GM23338 (cell line): ENCODE data around the gene LIPA. TPM values are rescaled to one million over a fixed set of nuclear protein-coding genes. Genes with fewer than 3 reads are reported as not detected.

ENCODE experiments used
- ATAC-seq: fragments of 200-7000 bp; cut with Tn5 transposase; 3 replicates; pipeline ENCODE4 v1.9.1; 2020
- DNase-seq: peaks from one replicate; pipeline ENCODE4 v3.0.0-alpha.2; 2015; ENCODE audit warnings: low spot score
- H2AFZ ChIP-seq: fragments of 200-600 bp; sonication (generic); 2 replicates; pipeline ENCODE4 v1.8.0; 2016; ENCODE audit warnings: antibody characterized with exemption, mild to moderate bottlenecking, moderate library complexity
- H3F3A ChIP-seq: fragments of 200-600 bp; sonication (generic); replicated peaks from 2 replicates; pipeline ENCODE4 v1.8.0; 2017; ENCODE audit warnings: antibody characterized with exemption, mixed run types, low read depth
- H3K27ac ChIP-seq: fragments of 200-600 bp; sonication (generic); 2 replicates; pipeline ENCODE4 v1.6.1; 2016; ENCODE audit warnings: low read depth
- H3K27me3 ChIP-seq: fragments of 200-600 bp; sonication (generic); 2 replicates; pipeline ENCODE4 v1.8.0; 2016; ENCODE audit warnings: mild to moderate bottlenecking, mixed run types, moderate library complexity; ENCODE audit not compliant: insufficient read depth
- H3K36me3 ChIP-seq: fragments of 200-600 bp; sonication (generic); 2 replicates; pipeline ENCODE4 v1.8.0; 2016; ENCODE audit warnings: mild to moderate bottlenecking; ENCODE audit not compliant: insufficient read depth
- H3K4me1 ChIP-seq: fragments of 200-600 bp; sonication (generic); 2 replicates; pipeline ENCODE4 v1.8.0; 2016; ENCODE audit warnings: mild to moderate bottlenecking, moderate library complexity; ENCODE audit not compliant: insufficient read depth
- H3K4me2 ChIP-seq: fragments of 200-600 bp; sonication (generic); 2 replicates; pipeline ENCODE4 v1.7.1; 2017; ENCODE audit warnings: mixed run types
- H3K4me3 ChIP-seq: fragments of 200-600 bp; sonication (generic); 2 replicates; pipeline ENCODE4 v1.6.1; 2016; ENCODE audit warnings: mixed run types
- H3K79me2 ChIP-seq: fragments of 200-600 bp; sonication (generic); replicated peaks from 2 replicates; pipeline ENCODE4 v1.8.0; 2017; ENCODE audit warnings: mild to moderate bottlenecking; ENCODE audit not compliant: insufficient read depth
- H3K9me2 ChIP-seq: fragments of 200-600 bp; sonication (generic); 2 replicates; pipeline ENCODE4 v1.8.0; 2017; ENCODE audit not compliant: insufficient read depth
- H4K20me1 ChIP-seq: fragments of 200-600 bp; sonication (generic); replicated peaks from 2 replicates; pipeline ENCODE4 v1.8.0; 2017; ENCODE audit warnings: mild to moderate bottlenecking; ENCODE audit not compliant: insufficient read depth
- H3K27ac Mint-ChIP-seq: 2 replicates; pipeline ENCODE4 v1.8.0; 2020; ENCODE audit warnings: inconsistent platforms, mild to moderate bottlenecking, moderate library complexity, mixed read lengths
- H3K27me3 Mint-ChIP-seq: 3 replicates; pipeline ENCODE4 v1.8.0; 2022; ENCODE audit warnings: low read depth, mild to moderate bottlenecking, moderate library complexity, mixed read lengths, inconsistent platforms; ENCODE audit not compliant: insufficient read depth, poor library complexity
- H3K36me3 Mint-ChIP-seq: 3 replicates; pipeline ENCODE4 v1.8.0; 2021; ENCODE audit warnings: low read depth, mild to moderate bottlenecking, inconsistent platforms, moderate library complexity, mixed read lengths
- H3K4me1 Mint-ChIP-seq: 3 replicates; pipeline ENCODE4 v1.8.0; 2020; ENCODE audit warnings: mild to moderate bottlenecking, inconsistent platforms, mixed read lengths
- H3K4me3 Mint-ChIP-seq: 3 replicates; pipeline ENCODE4 v1.8.0; 2021; ENCODE audit warnings: moderate library complexity, mild to moderate bottlenecking, inconsistent platforms, mixed read lengths
- H3K9me3 Mint-ChIP-seq: 3 replicates; pipeline ENCODE4 v1.8.0; 2020; ENCODE audit warnings: moderate library complexity, mild to moderate bottlenecking, inconsistent platforms, mixed read lengths
- CREB1 ChIP-seq: fragments of 250-450 bp; sonication (Bioruptor Pico); IDR thresholded peaks from 2 replicates; pipeline ENCODE4 v1.5.0; 2020; ENCODE audit warnings: low read depth, mild to moderate bottlenecking, moderate library complexity
- CTCF ChIP-seq, 2 experiments: fragments of 200-600 bp in 1 of 2; sonication (generic) in 1 of 2; conservative IDR thresholded peaks; 2 replicates each; pipeline versions ENCODE4 v1.5.1 to v1.6.1; 2016 to 2017; ENCODE audit warnings: antibody characterized with exemption in 2 of 2, low read depth in 2 of 2, mild to moderate bottlenecking in 2 of 2, moderate library complexity in 1 of 2
- ETS1 ChIP-seq: IDR thresholded peaks from 2 replicates; pipeline ENCODE4 v1.6.1; 2016; ENCODE audit warnings: antibody characterized with exemption
- EZH2 ChIP-seq: fragments of 200-600 bp; sonication (generic); IDR thresholded peaks from one replicate; pipeline ENCODE4 v1.8.0; 2017; ENCODE audit warnings: antibody characterized with exemption, mild to moderate bottlenecking, low read depth; ENCODE audit not compliant: unreplicated experiment
- EZH2phosphoT487 ChIP-seq: fragments of 200-600 bp; sonication (generic); IDR thresholded peaks from one replicate; pipeline ENCODE4 v1.8.1; 2018; ENCODE audit warnings: antibody characterized with exemption; ENCODE audit not compliant: unreplicated experiment
- JUNB ChIP-seq: IDR thresholded peaks from one replicate; pipeline ENCODE4 v1.6.1; 2016; ENCODE audit warnings: antibody characterized with exemption; ENCODE audit not compliant: unreplicated experiment
- NANOG ChIP-seq: IDR thresholded peaks from 2 replicates; pipeline ENCODE4 v1.6.1; 2016; ENCODE audit warnings: antibody characterized with exemption, borderline replicate concordance
- POLR2AphosphoS5 ChIP-seq: IDR thresholded peaks from 2 replicates; pipeline ENCODE4 v1.6.1; 2016; ENCODE audit warnings: antibody characterized with exemption, low read depth
- REST ChIP-seq: IDR thresholded peaks from one replicate; pipeline ENCODE4 v1.6.1; 2018; ENCODE audit warnings: antibody characterized with exemption; ENCODE audit not compliant: unreplicated experiment
- STAT1 ChIP-seq: IDR thresholded peaks from one replicate; pipeline ENCODE4 v1.6.1; 2016; ENCODE audit warnings: antibody characterized with exemption; ENCODE audit not compliant: unreplicated experiment
- ZNF114 ChIP-seq: fragments of 250-450 bp; sonication (Bioruptor Pico); IDR thresholded peaks from 2 replicates; pipeline ENCODE4 v1.5.0; 2020; ENCODE audit warnings: mild to moderate bottlenecking, moderate library complexity
- ZNF331 ChIP-seq: fragments of 250-450 bp; sonication (Bioruptor Pico); IDR thresholded peaks from 2 replicates; pipeline ENCODE4 v1.5.0; 2020; ENCODE audit warnings: low read depth, mild to moderate bottlenecking, moderate library complexity
- ZNF462 ChIP-seq: fragments of 250-450 bp; sonication (Bioruptor Pico); IDR thresholded peaks from 2 replicates; pipeline ENCODE4 v1.5.0; 2020; ENCODE audit warnings: mild to moderate bottlenecking, moderate library complexity
- polyA plus RNA-seq: library from polyadenylated mRNA; unstranded; fragments of >200 nt; fragmentation: Nextera tagmentation; extraction: Ambion mirVana; gene quantifications from 2 replicates; pipeline ENCODE4 v1.2.1, GENCODE V29; 2016
- total RNA-seq: library from RNA; depleted of rRNA; stranded (reverse); fragments of >200 nt; shearing (Covaris generic); gene quantifications from 2 replicates; pipeline ENCODE4 v1.2.3, GENCODE V29; 2014

LIPA gene
- total and polyA plus RNA-seq, 2 experiments from 2014 or later: 37.8 to 86.3 TPM

GRCh38 chr10:89241486-89242344 lies 9.9 kb downstream of the LIPA start:
- peaks cover 5% of the 10 kb centered on the region for H3K79me2 ChIP-seq
- TF ChIP-seq EZH2phosphoT487 (no peak), ETS1 (no peak), ZNF331 (CRISPR knock-in tag) (no peak), NANOG (no peak), EZH2 (no peak), JUNB (no peak), CREB1 (CRISPR knock-in tag) (no peak), STAT1 (no peak), REST (no peak), CTCF (conservative IDR thresholded peaks at IDR 0.05; ENCODE audit: low read depth in 2 of 2) (no peak), ZNF462 (CRISPR knock-in tag) (no peak), POLR2AphosphoS5 (no peak), ZNF114 (CRISPR knock-in tag) (no peak)
- H3K27me3 Mint-ChIP-seq: peaks cover 2% of the 10 kb centered on the region
- H3K27ac ChIP-seq: peak overlapping the region; percentile 87
- no peaks in the 10 kb centered on the region for H3F3A ChIP-seq
- peak overlapping the region; percentile 22 for H3K27ac Mint-ChIP-seq
- H3K36me3 ChIP-seq: no peaks in the 10 kb centered on the region; the same call in 1 of the 2 replicates
- no peaks in the 10 kb centered on the region for H3K9me2 ChIP-seq
- no peak overlapping the region for H3K4me3 ChIP-seq
- no peak for DNase-seq
- no peak overlapping the region for H2AFZ ChIP-seq
- no peak; the same call in 2 of the 3 replicates for ATAC-seq
- H3K27me3 ChIP-seq: no peaks in the 10 kb centered on the region
- peak overlapping the region; percentile 50 for H3K4me2 ChIP-seq
- no peak overlapping the region for H3K4me3 Mint-ChIP-seq
- H3K4me1 Mint-ChIP-seq: peaks cover 42% of the 10 kb centered on the region
- H4K20me1 ChIP-seq: no peaks in the 10 kb centered on the region
- peaks cover 56% of the 10 kb centered on the region for H3K4me1 ChIP-seq
- H3K9me3 Mint-ChIP-seq: no peaks in the 10 kb centered on the region
- H3K36me3 Mint-ChIP-seq: peaks cover 3% of the 10 kb centered on the region; the same call in 2 of the 3 replicates
